ENCODE results near the gene DLG2. TPM values are rescaled to one million over a fixed set of nuclear protein-coding genes. Genes with fewer than 3 reads are reported as not detected.

DLG2 gene
- total RNA-seq, 2 experiments from 2014 or later: 2.0 to 2.1 TPM

DNA sequence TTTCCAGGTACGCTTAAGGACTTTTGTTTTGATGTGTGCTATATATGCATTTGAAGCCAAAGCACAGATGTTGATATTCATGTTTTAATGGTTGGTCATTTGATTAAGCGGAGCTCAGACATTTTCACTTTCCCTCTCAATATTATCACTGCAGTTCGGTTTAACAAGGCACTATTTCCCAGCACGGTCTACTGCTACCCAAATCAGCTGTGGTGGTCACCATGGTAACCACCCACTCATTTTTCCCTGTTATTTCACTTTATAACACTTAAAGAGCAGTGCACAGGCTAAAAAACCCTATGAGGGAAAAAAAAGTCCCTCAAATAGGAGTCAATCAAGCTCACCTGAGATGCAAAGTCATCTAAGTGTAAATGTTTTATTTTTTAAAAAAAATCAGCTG is 1901.4 kb downstream of the DLG2 start:
- TF ChIP-seq, protein P1, sequence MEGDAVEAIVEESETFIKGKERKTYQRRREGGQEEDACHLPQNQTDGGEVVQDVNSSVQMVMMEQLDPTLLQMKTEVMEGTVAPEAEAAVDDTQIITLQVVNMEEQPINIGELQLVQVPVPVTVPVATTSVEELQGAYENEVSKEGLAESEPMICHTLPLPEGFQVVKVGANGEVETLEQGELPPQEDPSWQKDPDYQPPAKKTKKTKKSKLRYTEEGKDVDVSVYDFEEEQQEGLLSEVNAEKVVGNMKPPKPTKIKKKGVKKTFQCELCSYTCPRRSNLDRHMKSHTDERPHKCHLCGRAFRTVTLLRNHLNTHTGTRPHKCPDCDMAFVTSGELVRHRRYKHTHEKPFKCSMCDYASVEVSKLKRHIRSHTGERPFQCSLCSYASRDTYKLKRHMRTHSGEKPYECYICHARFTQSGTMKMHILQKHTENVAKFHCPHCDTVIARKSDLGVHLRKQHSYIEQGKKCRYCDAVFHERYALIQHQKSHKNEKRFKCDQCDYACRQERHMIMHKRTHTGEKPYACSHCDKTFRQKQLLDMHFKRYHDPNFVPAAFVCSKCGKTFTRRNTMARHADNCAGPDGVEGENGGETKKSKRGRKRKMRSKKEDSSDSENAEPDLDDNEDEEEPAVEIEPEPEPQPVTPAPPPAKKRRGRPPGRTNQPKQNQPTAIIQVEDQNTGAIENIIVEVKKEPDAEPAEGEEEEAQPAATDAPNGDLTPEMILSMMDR (IDR thresholded peaks at IDR 0.05): no peak
- no peak overlapping the region for H3K27ac Mint-ChIP-seq
- H3K27ac ChIP-seq (ENCODE audit: low read depth in 1 of 2, low read length in 2 of 2): no peak overlapping the region
- no peak overlapping the region for H3K4me3 Mint-ChIP-seq
- no peaks in the 10 kb centered on the region for H3K9me3 ChIP-seq (ENCODE audit: control insufficient read depth in 1 of 2, insufficient read depth in 1 of 2, low read length in 2 of 2)
- no peak for DNase-seq
- H3K4me1 ChIP-seq (ENCODE audit: insufficient read depth, low read length): no peaks in the 10 kb centered on the region
- H3K36me3 ChIP-seq (ENCODE audit: insufficient read depth, low read length): no peaks in the 10 kb centered on the region
- H3K27me3 Mint-ChIP-seq: peaks cover 15% of the 10 kb centered on the region
- no peaks in the 10 kb centered on the region for H3K36me3 Mint-ChIP-seq (ENCODE audit: low read depth)
- intact Hi-C loops (cut with DNase I, micrococcal nuclease): no loop called here
- POLR2A ChIA-PET: no interaction called here
- no peaks in the 10 kb centered on the region for H3K27me3 ChIP-seq (ENCODE audit: control insufficient read depth in 1 of 2, insufficient read depth in 2 of 2, low read length in 2 of 2)
- H3K4me1 Mint-ChIP-seq (ENCODE audit: low read depth): no peaks in the 10 kb centered on the region
- H3K4me3 ChIP-seq (ENCODE audit: low read length): no peak overlapping the region
- CTCF ChIA-PET: no interaction called here
- no peaks in the 10 kb centered on the region for H3K9me3 Mint-ChIP-seq
- ATAC-seq (ENCODE audit: poor library complexity): no peak

DNA sequence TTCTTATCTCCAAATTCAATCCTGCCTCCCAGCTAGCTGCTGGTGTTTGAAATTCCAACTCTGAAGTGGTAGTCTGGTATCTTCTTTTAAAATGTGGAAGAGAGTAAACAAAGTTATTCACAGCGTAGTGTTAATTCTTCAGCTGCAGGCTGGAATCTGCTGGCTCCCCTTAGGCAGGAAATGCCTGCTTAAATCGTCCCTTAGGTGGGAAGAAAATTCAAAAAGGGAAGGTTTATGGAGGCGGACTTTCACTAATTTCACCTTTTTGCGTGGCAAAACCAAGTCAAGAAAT is 1901.9 kb downstream of the DLG2 start:
- no peak overlapping the region for H3K4me3 ChIP-seq (ENCODE audit: low read length)
- Mint-ChIP-seq H3K36me3 (ENCODE audit: low read depth) (no peaks in the 10 kb centered on the region), H3K4me3 (no peak overlapping the region), H3K4me1 (ENCODE audit: low read depth) (no peaks in the 10 kb centered on the region), H3K27ac (no peak overlapping the region), H3K27me3 (peaks cover 15% of the 10 kb centered on the region), H3K9me3 (no peaks in the 10 kb centered on the region)
- POLR2A ChIA-PET: no interaction called here
- no peaks in the 10 kb centered on the region for H3K9me3 ChIP-seq (ENCODE audit: control insufficient read depth in 1 of 2, insufficient read depth in 1 of 2, low read length in 2 of 2)
- intact Hi-C loops (cut with DNase I, micrococcal nuclease): no loop called here
- ATAC-seq (ENCODE audit: poor library complexity) (no peak), DNase-seq (no peak)
- H3K36me3 ChIP-seq (ENCODE audit: insufficient read depth, low read length): no peaks in the 10 kb centered on the region
- H3K27ac ChIP-seq (ENCODE audit: low read depth in 1 of 2, low read length in 2 of 2): no peak overlapping the region
- H3K27me3 ChIP-seq (ENCODE audit: control insufficient read depth in 1 of 2, insufficient read depth in 2 of 2, low read length in 2 of 2): no peaks in the 10 kb centered on the region
- CTCF ChIA-PET: no interaction called here
- no peaks in the 10 kb centered on the region for H3K4me1 ChIP-seq (ENCODE audit: insufficient read depth, low read length)
- TF ChIP-seq, protein P1 (IDR thresholded peaks at IDR 0.05): no peak

DNA sequence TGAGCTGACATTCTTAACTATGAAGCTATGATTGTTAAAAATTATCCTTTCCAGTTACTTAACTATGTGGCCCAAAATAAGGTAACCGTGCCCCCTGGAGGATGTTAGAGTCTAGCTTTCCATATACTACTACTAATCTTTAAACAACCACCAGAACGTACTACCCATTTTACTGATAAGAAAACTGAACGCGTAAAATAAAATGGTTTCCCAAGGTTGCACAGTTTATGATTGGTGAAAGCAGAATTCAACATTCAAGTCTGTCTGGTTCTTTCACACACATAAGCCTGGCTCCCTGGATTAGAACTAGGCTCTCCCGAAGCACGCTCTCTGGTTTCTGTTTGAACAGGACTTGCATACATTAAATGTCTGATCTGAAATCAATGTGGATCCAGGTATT is 1903.1 kb downstream of the DLG2 start:
- Histone ChIP-seq H3K27me3 (ENCODE audit: control insufficient read depth in 1 of 2, insufficient read depth in 2 of 2, low read length in 2 of 2) (no peaks in the 10 kb centered on the region), H3K4me1 (ENCODE audit: insufficient read depth, low read length) (no peaks in the 10 kb centered on the region), H3K36me3 (ENCODE audit: insufficient read depth, low read length) (no peaks in the 10 kb centered on the region), H3K27ac (ENCODE audit: low read depth in 1 of 2, low read length in 2 of 2) (no peak overlapping the region), H3K9me3 (ENCODE audit: control insufficient read depth in 1 of 2, insufficient read depth in 1 of 2, low read length in 2 of 2) (no peaks in the 10 kb centered on the region), H3K4me3 (ENCODE audit: low read length) (no peak overlapping the region)
- DNase-seq (peak in 4 of 14 experiments; percentile 3 to 34 (median 22)), ATAC-seq (ENCODE audit: poor library complexity) (no peak)
- Mint-ChIP-seq H3K27ac (no peak overlapping the region), H3K4me1 (ENCODE audit: low read depth) (no peaks in the 10 kb centered on the region), H3K4me3 (peak overlapping the region; percentile 49), H3K36me3 (ENCODE audit: low read depth) (no peaks in the 10 kb centered on the region), H3K27me3 (peaks cover 15% of the 10 kb centered on the region), H3K9me3 (no peaks in the 10 kb centered on the region)
- intact Hi-C loops (cut with DNase I, micrococcal nuclease): no loop called here
- POLR2A ChIA-PET: no interaction called here
- TF ChIP-seq, protein P1 (IDR thresholded peaks at IDR 0.05): no peak
- CTCF ChIA-PET: no interaction called here
